ENCODE data around the gene BUB3. TPM values are rescaled to one million over a fixed set of nuclear protein-coding genes. Genes with fewer than 3 reads are reported as not detected.

Gene BUB3
- total and polyA plus RNA-seq, 2 experiments from 2014 or later, result 158 to 170 TPM

- Histone ChIP-seq H3K9me2 (ENCODE audit: insufficient read depth) (no peaks in the 10 kb centered on the region), H3K9ac (no peak overlapping the region), H3K79me2 (ENCODE audit: insufficient read depth) (no peaks in the 10 kb centered on the region), H3K27me3 (replicated peaks; ENCODE audit: insufficient read depth) (peaks cover 88% of the 10 kb centered on the region), H2AFZ (peak overlapping the region; percentile 59; the same call in 1 of the 2 replicates), H3K4me2 (ENCODE audit: unreplicated experiment) (peak overlapping the region; percentile 61), H3F3A (ENCODE audit: insufficient read depth) (no peaks in the 10 kb centered on the region), H3K4me3 (no peak overlapping the region), H3K9me3 (ENCODE audit: low read depth) (no peaks in the 10 kb centered on the region), H3K27ac (no peak overlapping the region), H4K20me1 (ENCODE audit: insufficient read depth) (no peaks in the 10 kb centered on the region), H3K36me3 (ENCODE audit: low read depth) (no peaks in the 10 kb centered on the region), H3K4me1 (ENCODE audit: insufficient read depth) (no peaks in the 10 kb centered on the region)
- 6 to 9% methylated on average over 12 of the region's 12 CpGs for WGBS, 2 experiments (ENCODE audit: low coverage in 1 of 2, low lambda C conversion rate in 2 of 2, missing lambda C conversion rate in 2 of 2)
- in situ Hi-C loops (cut with MboI), result loop anchor here (25.0 kb wide), 1 partner anchor 813 kb away; no protein-coding TSS in a partner anchor
- no peak for DNase-seq
- TF ChIP-seq EZH2 (IDR thresholded peaks at IDR 0.05; ENCODE audit: insufficient read depth, poor library complexity, severe bottlenecking) (peak; percentile 71), EZH2phosphoT487 (IDR thresholded peaks at IDR 0.05; ENCODE audit: insufficient read depth, low read depth) (no peak)
Measured at GRCh38 chr10:123149162-123149567, 5.0 kb upstream of the BUB3 start.

- in situ Hi-C loops (cut with MboI), result loop anchor here (25.0 kb wide), 1 partner anchor 813 kb away; no protein-coding TSS in a partner anchor
- H3K79me2 ChIP-seq (ENCODE audit: insufficient read depth), result peaks cover 5% of the 10 kb centered on the region
- H3K27me3 ChIP-seq (replicated peaks; ENCODE audit: insufficient read depth), result peaks cover 82% of the 10 kb centered on the region
- DNase-seq, result peak; percentile 70
- peak overlapping the region; percentile 61 for H3K4me2 ChIP-seq (ENCODE audit: unreplicated experiment)
- no peak for TF ChIP-seq EZH2phosphoT487 (IDR thresholded peaks at IDR 0.05; ENCODE audit: insufficient read depth, low read depth)
- no peak for TF ChIP-seq EZH2 (IDR thresholded peaks at IDR 0.05; ENCODE audit: insufficient read depth, poor library complexity, severe bottlenecking)
- H3K27ac ChIP-seq, result no peak overlapping the region
- H3K9ac ChIP-seq, result no peak overlapping the region
- 2 to 3% methylated on average over 56 to 72 of the region's 76 CpGs for WGBS, 2 experiments (ENCODE audit: low coverage in 1 of 2, low lambda C conversion rate in 2 of 2, missing lambda C conversion rate in 2 of 2)
- H2AFZ ChIP-seq, result peak overlapping the region; percentile 59
- no peaks in the 10 kb centered on the region for H3K36me3 ChIP-seq (ENCODE audit: low read depth)
- H3F3A ChIP-seq (ENCODE audit: insufficient read depth), result no peaks in the 10 kb centered on the region; the same call in 1 of the 2 replicates
- peak overlapping the region; percentile 57 for H3K4me3 ChIP-seq
- H4K20me1 ChIP-seq (ENCODE audit: insufficient read depth), result no peaks in the 10 kb centered on the region
- no peaks in the 10 kb centered on the region for H3K4me1 ChIP-seq (ENCODE audit: insufficient read depth)
- no peaks in the 10 kb centered on the region for H3K9me2 ChIP-seq (ENCODE audit: insufficient read depth)
- no peaks in the 10 kb centered on the region for H3K9me3 ChIP-seq (ENCODE audit: low read depth)
Measured at GRCh38 chr10:123149568-123150270, 4.5 kb upstream of the BUB3 start.

- WGBS, 2 experiments (ENCODE audit: low coverage in 1 of 2, low lambda C conversion rate in 2 of 2, missing lambda C conversion rate in 2 of 2), result 14 to 18% methylated on average over 32 to 33 of the region's 34 CpGs
- in situ Hi-C loops (cut with MboI), result no loop called here
- H3K9me3 ChIP-seq (ENCODE audit: low read depth), result no peaks in the 10 kb centered on the region
- H3K4me3 ChIP-seq, result peak overlapping the region; percentile 57
- no peak overlapping the region for H3K9ac ChIP-seq
- no peaks in the 10 kb centered on the region for H3K9me2 ChIP-seq (ENCODE audit: insufficient read depth)
- H3F3A ChIP-seq (ENCODE audit: insufficient read depth), result peaks cover 7% of the 10 kb centered on the region
- no peak for DNase-seq
- H4K20me1 ChIP-seq (ENCODE audit: insufficient read depth), result no peaks in the 10 kb centered on the region
- no peak overlapping the region for H3K27ac ChIP-seq
- H3K36me3 ChIP-seq (ENCODE audit: low read depth), result no peaks in the 10 kb centered on the region
- no peaks in the 10 kb centered on the region for H3K4me1 ChIP-seq (ENCODE audit: insufficient read depth)
- peaks cover 12% of the 10 kb centered on the region for H3K79me2 ChIP-seq (ENCODE audit: insufficient read depth)
- H3K4me2 ChIP-seq (ENCODE audit: unreplicated experiment), result peak overlapping the region; percentile 61
- H2AFZ ChIP-seq, result peak overlapping the region; percentile 59
- peaks cover 75% of the 10 kb centered on the region for H3K27me3 ChIP-seq (replicated peaks; ENCODE audit: insufficient read depth)
- no peak for TF ChIP-seq EZH2phosphoT487 (IDR thresholded peaks at IDR 0.05; ENCODE audit: insufficient read depth, low read depth)
- peak; percentile 94 for TF ChIP-seq EZH2 (IDR thresholded peaks at IDR 0.05; ENCODE audit: insufficient read depth, poor library complexity, severe bottlenecking)
Measured at GRCh38 chr10:123150271-123150985, 3.8 kb upstream of the BUB3 start.

- H3F3A ChIP-seq (ENCODE audit: insufficient read depth), result peaks cover 12% of the 10 kb centered on the region
- H3K36me3 ChIP-seq (ENCODE audit: low read depth), result no peaks in the 10 kb centered on the region
- no peaks in the 10 kb centered on the region for H3K9me3 ChIP-seq (ENCODE audit: low read depth)
- WGBS, 2 experiments (ENCODE audit: low coverage in 1 of 2, low lambda C conversion rate in 2 of 2, missing lambda C conversion rate in 2 of 2), result 5% methylated on average over 56 of the region's 56 CpGs
- DNase-seq, result peak; percentile 38
- H3K4me2 ChIP-seq (ENCODE audit: unreplicated experiment), result no peak overlapping the region
- TF ChIP-seq EZH2phosphoT487 (IDR thresholded peaks at IDR 0.05; ENCODE audit: insufficient read depth, low read depth) (no peak), EZH2 (IDR thresholded peaks at IDR 0.05; ENCODE audit: insufficient read depth, poor library complexity, severe bottlenecking) (peak; percentile 41)
- H3K27ac ChIP-seq, result no peak overlapping the region
- in situ Hi-C loops (cut with MboI), result no loop called here
- H3K9ac ChIP-seq, result no peak overlapping the region
- no peaks in the 10 kb centered on the region for H3K9me2 ChIP-seq (ENCODE audit: insufficient read depth)
- no peak overlapping the region for H2AFZ ChIP-seq
- H3K4me1 ChIP-seq (ENCODE audit: insufficient read depth), result peaks cover under 1% of the 10 kb centered on the region; the same call in 1 of the 2 replicates
- no peaks in the 10 kb centered on the region for H4K20me1 ChIP-seq (ENCODE audit: insufficient read depth)
- H3K27me3 ChIP-seq (replicated peaks; ENCODE audit: insufficient read depth), result peaks cover 68% of the 10 kb centered on the region
- H3K79me2 ChIP-seq (ENCODE audit: insufficient read depth), result peaks cover 20% of the 10 kb centered on the region
- no peak overlapping the region for H3K4me3 ChIP-seq
Measured at GRCh38 chr10:123150986-123151736, 3.0 kb upstream of the BUB3 start.
